Measurements from ENCODE around the gene SPC25. TPM values are rescaled to one million over a fixed set of nuclear protein-coding genes. Genes with fewer than 3 reads are reported as not detected.

SPC25 gene
- total and polyA plus RNA-seq, 9 of the 15 experiments (the other 6 are each of a cell fraction or from before 2014, with no cell fraction given) = 44.8 to 100 (median 75.0) TPM

DNA sequence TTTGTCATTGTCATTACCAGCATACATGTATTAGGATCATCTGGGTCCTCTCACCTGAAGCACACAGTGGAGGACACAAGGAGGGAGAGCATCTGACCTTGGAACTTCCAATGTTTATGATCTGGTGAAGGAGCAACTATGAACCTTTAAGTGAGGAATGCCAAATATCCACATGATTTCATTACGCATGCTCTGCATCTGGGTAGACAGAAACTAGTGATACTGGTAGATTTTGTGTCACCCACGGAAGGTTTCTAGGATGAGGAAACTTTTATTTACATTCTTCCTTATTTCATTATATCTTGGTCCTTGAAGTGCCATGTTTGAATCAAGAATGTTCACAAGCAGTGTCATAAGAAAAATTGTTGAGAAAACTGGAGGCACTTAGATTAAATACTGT, 32.1 kb downstream of the SPC25 start:
- Histone ChIP-seq H3K79me2 (ENCODE audit: control insufficient read depth, insufficient read depth, low read length) (no peaks in the 10 kb centered on the region), H3K27me3 (ENCODE audit: control insufficient read depth in 2 of 2, insufficient read depth in 2 of 2, low read length in 2 of 2) (no peaks in the 10 kb centered on the region), H3K9me3 (replicated peaks; ENCODE audit: control insufficient read depth, insufficient read depth, low read depth, low read length) (no peaks in the 10 kb centered on the region; the same call in 1 of the 2 replicates), H3K4me2 (ENCODE audit: insufficient read depth, low read length) (no peak overlapping the region), H3K9me1 (ENCODE audit: control insufficient read depth, insufficient read depth, low read length) (no peaks in the 10 kb centered on the region), H3K27ac (ENCODE audit: extremely low read depth, low read depth, low read length) (no peak overlapping the region), H4K20me1 (replicated peaks; ENCODE audit: control insufficient read depth, insufficient read depth, low read length) (no peaks in the 10 kb centered on the region), H3K4me3 (no peak overlapping the region), H3K9ac (ENCODE audit: insufficient read depth in 1 of 2, low read depth in 2 of 2, low read length in 2 of 2) (no peak overlapping the region), H3K4me1 (replicated peaks in 1 of 2; ENCODE audit: control insufficient read depth in 2 of 2, insufficient read depth in 2 of 2, low read length in 2 of 2) (peaks cover 0 to 5% of the 10 kb centered on the region in 2 experiments; a peak in 3 of 5 replicates), H3K36me3 (ENCODE audit: control insufficient read depth, insufficient read depth, low read length) (peaks cover 88% of the 10 kb centered on the region), H2AFZ (ENCODE audit: low read depth, low read length) (no peak overlapping the region)
- DNase-seq (ENCODE audit: extremely low read depth in 1 of 4, low spot score in 3 of 4) = no peak
- ChIA-PET POLR2A (interaction anchor here (0.8 kb wide), 1 partner anchor 65 kb away, joined by 3 read pairs; no protein-coding TSS in a partner anchor), CTCF (ENCODE audit: low intra/inter-chr PET ratio) (no interaction called here)
- WGBS (ENCODE audit: insufficient coverage, low coverage, missing lambda C conversion rate) = 91% methylated on average over 2 of the region's 2 CpGs
- intact Hi-C loops (cut with micrococcal nuclease) = no loop called here
- FAIRE-seq = no peak
- no peak for ATAC-seq
- in situ Hi-C loops (cut with MboI) = no loop called here
- BruUV-seq (replicated peaks) = no TSS peak
- TF ChIP-seq ZNF212 (CRISPR knock-in tag; IDR thresholded peaks at IDR 0.05) (no peak), POLR2G (IDR thresholded peaks at IDR 0.05; ENCODE audit: low read depth, low read length) (no peak), GMEB1 (CRISPR knock-in tag; IDR thresholded peaks at IDR 0.05) (no peak), SAFB2 (IDR thresholded peaks at IDR 0.05; ENCODE audit: borderline replicate concordance, low read depth, low read length, severe bottlenecking) (no peak), HMGN3 (IDR thresholded peaks at IDR 0.05; ENCODE audit: borderline replicate concordance, extremely low read depth, insufficient read length, low read depth, low read length) (no peak), KDM4B (IDR thresholded peaks at IDR 0.05; ENCODE audit: borderline replicate concordance in 2 of 2, low read depth in 1 of 2) (no peak), IFI16 (CRISPR knock-in tag; IDR thresholded peaks at IDR 0.05) (no peak), ZNF12 (CRISPR knock-in tag; IDR thresholded peaks at IDR 0.05) (no peak), OTX1 (CRISPR knock-in tag; IDR thresholded peaks at IDR 0.05) (no peak), TRIM25 (IDR thresholded peaks at IDR 0.05; ENCODE audit: borderline replicate concordance) (no peak)
- TF ChIP-seq, protein P1, sequence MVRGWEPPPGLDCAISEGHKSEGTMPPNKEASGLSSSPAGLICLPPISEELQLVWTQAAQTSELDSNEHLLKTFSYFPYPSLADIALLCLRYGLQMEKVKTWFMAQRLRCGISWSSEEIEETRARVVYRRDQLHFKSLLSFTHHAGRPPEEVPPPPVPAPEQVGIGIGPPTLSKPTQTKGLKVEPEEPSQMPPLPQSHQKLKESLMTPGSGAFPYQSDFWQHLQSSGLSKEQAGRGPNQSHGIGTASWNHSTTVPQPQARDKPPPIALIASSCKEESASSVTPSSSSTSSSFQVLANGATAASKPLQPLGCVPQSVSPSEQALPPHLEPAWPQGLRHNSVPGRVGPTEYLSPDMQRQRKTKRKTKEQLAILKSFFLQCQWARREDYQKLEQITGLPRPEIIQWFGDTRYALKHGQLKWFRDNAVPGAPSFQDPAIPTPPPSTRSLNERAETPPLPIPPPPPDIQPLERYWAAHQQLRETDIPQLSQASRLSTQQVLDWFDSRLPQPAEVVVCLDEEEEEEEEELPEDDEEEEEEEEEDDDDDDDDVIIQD (CRISPR knock-in tag; IDR thresholded peaks at IDR 0.05) = no peak
- TF ChIP-seq, protein P2, sequence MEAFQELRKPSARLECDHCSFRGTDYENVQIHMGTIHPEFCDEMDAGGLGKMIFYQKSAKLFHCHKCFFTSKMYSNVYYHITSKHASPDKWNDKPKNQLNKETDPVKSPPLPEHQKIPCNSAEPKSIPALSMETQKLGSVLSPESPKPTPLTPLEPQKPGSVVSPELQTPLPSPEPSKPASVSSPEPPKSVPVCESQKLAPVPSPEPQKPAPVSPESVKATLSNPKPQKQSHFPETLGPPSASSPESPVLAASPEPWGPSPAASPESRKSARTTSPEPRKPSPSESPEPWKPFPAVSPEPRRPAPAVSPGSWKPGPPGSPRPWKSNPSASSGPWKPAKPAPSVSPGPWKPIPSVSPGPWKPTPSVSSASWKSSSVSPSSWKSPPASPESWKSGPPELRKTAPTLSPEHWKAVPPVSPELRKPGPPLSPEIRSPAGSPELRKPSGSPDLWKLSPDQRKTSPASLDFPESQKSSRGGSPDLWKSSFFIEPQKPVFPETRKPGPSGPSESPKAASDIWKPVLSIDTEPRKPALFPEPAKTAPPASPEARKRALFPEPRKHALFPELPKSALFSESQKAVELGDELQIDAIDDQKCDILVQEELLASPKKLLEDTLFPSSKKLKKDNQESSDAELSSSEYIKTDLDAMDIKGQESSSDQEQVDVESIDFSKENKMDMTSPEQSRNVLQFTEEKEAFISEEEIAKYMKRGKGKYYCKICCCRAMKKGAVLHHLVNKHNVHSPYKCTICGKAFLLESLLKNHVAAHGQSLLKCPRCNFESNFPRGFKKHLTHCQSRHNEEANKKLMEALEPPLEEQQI (IDR thresholded peaks at IDR 0.05) = no peak

Measured in K562 (cell line).